22Rv1 (cell line): ENCODE measurements around the gene ZFP1.

Experiments used
- H3K27ac ChIP-seq: fragments of 450-650 bp; 2 replicates; pipeline ENCODE4 v1.5.1; 2017
- ZFX ChIP-seq: fragments of 450-650 bp; IDR thresholded peaks from 2 replicates; pipeline ENCODE4 v1.6.1; 2017; ENCODE audit warnings: antibody characterized with exemption, borderline replicate concordance
- TF ChIP-seq, protein P1 (sequence below): fragments of 450-650 bp; IDR thresholded peaks from 2 replicates; pipeline ENCODE4 v1.5.1; 2017; ENCODE audit warnings: mild to moderate bottlenecking

ZFP1 gene

DNA sequence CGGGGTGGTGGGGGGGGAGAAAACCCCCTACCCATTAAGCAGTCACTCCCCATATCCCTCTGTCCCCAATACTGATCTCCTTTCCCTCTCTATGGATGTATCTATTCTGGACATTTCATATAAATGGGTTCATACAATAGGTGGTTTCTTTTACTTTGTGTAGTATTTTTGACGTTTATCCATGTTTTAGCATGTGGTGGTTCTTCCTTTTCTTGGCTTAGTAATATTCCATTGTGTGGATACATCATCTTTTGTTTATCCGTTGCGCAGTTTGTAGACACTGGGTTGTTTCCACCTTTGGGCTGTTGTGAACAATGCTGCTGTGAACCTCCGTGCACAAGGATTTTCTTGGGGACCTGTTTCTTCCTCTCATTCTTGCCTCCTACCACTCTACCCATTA lies 44.3 kb upstream of the ZFP1 start:
- TF ChIP-seq ZFX = no peak
- TF ChIP-seq, protein P1, sequence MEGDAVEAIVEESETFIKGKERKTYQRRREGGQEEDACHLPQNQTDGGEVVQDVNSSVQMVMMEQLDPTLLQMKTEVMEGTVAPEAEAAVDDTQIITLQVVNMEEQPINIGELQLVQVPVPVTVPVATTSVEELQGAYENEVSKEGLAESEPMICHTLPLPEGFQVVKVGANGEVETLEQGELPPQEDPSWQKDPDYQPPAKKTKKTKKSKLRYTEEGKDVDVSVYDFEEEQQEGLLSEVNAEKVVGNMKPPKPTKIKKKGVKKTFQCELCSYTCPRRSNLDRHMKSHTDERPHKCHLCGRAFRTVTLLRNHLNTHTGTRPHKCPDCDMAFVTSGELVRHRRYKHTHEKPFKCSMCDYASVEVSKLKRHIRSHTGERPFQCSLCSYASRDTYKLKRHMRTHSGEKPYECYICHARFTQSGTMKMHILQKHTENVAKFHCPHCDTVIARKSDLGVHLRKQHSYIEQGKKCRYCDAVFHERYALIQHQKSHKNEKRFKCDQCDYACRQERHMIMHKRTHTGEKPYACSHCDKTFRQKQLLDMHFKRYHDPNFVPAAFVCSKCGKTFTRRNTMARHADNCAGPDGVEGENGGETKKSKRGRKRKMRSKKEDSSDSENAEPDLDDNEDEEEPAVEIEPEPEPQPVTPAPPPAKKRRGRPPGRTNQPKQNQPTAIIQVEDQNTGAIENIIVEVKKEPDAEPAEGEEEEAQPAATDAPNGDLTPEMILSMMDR = no peak
- no peak overlapping the region for H3K27ac ChIP-seq

- no peak overlapping the region for H3K27ac ChIP-seq
- TF ChIP-seq, protein P1 = no peak
- TF ChIP-seq ZFX = no peak
Measured at GRCh38 chr16:75104836-75105235, 43.5 kb upstream of the ZFP1 start.

GRCh38 chr16:75105306-75106061 lies 42.8 kb upstream of the ZFP1 start:
- TF ChIP-seq ZFX = no peak
- TF ChIP-seq, protein P1 = no peak
- no peak overlapping the region for H3K27ac ChIP-seq

- no peak overlapping the region for H3K27ac ChIP-seq
- TF ChIP-seq, protein P1 = no peak
- no peak for TF ChIP-seq ZFX
Measured at GRCh38 chr16:75106351-75107274, 41.7 kb upstream of the ZFP1 start.

DNA sequence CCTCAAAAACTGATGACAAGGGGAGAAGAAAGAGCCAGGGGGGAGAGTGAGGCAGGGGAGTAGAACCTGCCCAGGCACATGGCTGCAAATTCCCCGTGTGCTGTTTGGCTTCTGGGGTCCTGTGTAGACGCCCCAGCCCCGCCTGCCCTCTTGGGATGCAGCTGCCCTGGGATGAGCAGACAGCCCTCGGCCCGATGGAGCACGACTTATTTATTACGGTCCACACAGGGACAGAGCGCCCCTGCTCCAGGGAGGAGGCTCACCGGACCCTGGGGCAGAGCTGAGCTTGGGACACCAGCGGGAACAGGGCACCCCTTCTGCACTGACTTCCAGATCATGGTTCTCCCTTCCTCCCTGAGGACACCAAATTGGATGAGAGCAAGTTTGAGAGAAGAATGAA lies 40.8 kb upstream of the ZFP1 start:
- TF ChIP-seq, protein P1 = no peak
- no peak overlapping the region for H3K27ac ChIP-seq

- no peak for TF ChIP-seq ZFX
- TF ChIP-seq, protein P1 = no peak
- no peak overlapping the region for H3K27ac ChIP-seq
Measured at GRCh38 chr16:75108792-75109731, 39.3 kb upstream of the ZFP1 start.
